PC-9 (cell line): ENCODE measurements around the gene NINL. TPM values are rescaled to one million over a fixed set of nuclear protein-coding genes. Genes with fewer than 3 reads are reported as not detected.

Source experiments
- BruUV-seq: library from RNA; stranded (reverse); fragments of 400-500 nt; replicated peaks from 2 replicates; lab custom pipeline; 2021; lab: Mats Ljungman, UMichigan
- CTCF ChIA-PET: fragments of 300-600 bp; sonication (Branson Sonifier 250); formaldehyde crosslinking; loops from one replicate; lab custom pipeline; 2022; ENCODE audit warnings: antibody characterized with exemption; lab: Charles Lee
- POLR2A ChIA-PET: fragments of 300-600 bp; sonication (Branson Sonifier 250); formaldehyde crosslinking; loops from one replicate; lab custom pipeline; 2022; ENCODE audit warnings: antibody characterized with exemption; ENCODE audit not compliant: unreplicated experiment; lab: Charles Lee
- DNase-seq, 2 experiments: peaks; one replicate each; pipeline versions ENCODE4 v3.0.0 to v3.0.0-alpha.2; 2015 to 2022; ENCODE audit warnings: mixed read lengths in 1 of 2
- H2AFZ ChIP-seq: fragments of 200-600 bp; sonication (generic); 2 replicates; pipeline ENCODE4 v1.8.1; 2017; ENCODE audit warnings: antibody characterized with exemption
- H3F3A ChIP-seq: fragments of 200-600 bp; sonication (generic); 2 replicates; pipeline ENCODE4 v1.8.1; 2017; ENCODE audit warnings: antibody characterized with exemption, mild to moderate bottlenecking, low read depth; ENCODE audit not compliant: insufficient read depth
- H3K27ac ChIP-seq: fragments of 200-600 bp; sonication (generic); 2 replicates; pipeline ENCODE4 v1.6.1; 2016; ENCODE audit warnings: mixed run types
- H3K27me3 ChIP-seq: fragments of 200-600 bp; sonication (generic); 2 replicates; pipeline ENCODE4 v1.6.1; 2016; ENCODE audit warnings: low read depth, mixed run types; ENCODE audit not compliant: insufficient read depth
- H3K36me3 ChIP-seq: fragments of 200-600 bp; sonication (generic); 2 replicates; pipeline ENCODE4 v1.6.1; 2016; ENCODE audit warnings: low read depth, mixed run types
- H3K4me1 ChIP-seq: fragments of 200-600 bp; sonication (generic); replicated peaks from 2 replicates; pipeline ENCODE4 v1.6.1; 2016; ENCODE audit warnings: mixed run types; ENCODE audit not compliant: insufficient read depth
- H3K4me2 ChIP-seq: fragments of 200-600 bp; sonication (generic); 2 replicates; pipeline ENCODE4 v1.6.1; 2017; ENCODE audit warnings: mixed run types
- H3K4me3 ChIP-seq: fragments of 200-600 bp; sonication (generic); 2 replicates; pipeline ENCODE4 v1.6.1; 2016; ENCODE audit warnings: mixed run types
- H3K79me2 ChIP-seq: fragments of 200-600 bp; sonication (generic); 2 replicates; pipeline ENCODE4 v1.6.1; 2017; ENCODE audit warnings: low read depth, mixed run types
- H3K9me2 ChIP-seq: fragments of 200-600 bp; sonication (generic); 2 replicates; pipeline ENCODE4 v1.8.1; 2017; ENCODE audit warnings: mild to moderate bottlenecking; ENCODE audit not compliant: insufficient read depth
- H3K9me3 ChIP-seq: fragments of 200-600 bp; sonication (generic); 2 replicates; pipeline ENCODE4 v1.8.1; 2016; ENCODE audit warnings: low read depth; ENCODE audit not compliant: insufficient read depth
- H4K20me1 ChIP-seq: fragments of 200-600 bp; sonication (generic); 2 replicates; pipeline ENCODE4 v1.8.1; 2017; ENCODE audit not compliant: insufficient read depth
- CTCF ChIP-seq: fragments of 200-600 bp; sonication (generic); conservative IDR thresholded peaks from 2 replicates; pipeline ENCODE4 v1.6.1; 2017; ENCODE audit warnings: mixed run types, antibody characterized with exemption, mild to moderate bottlenecking, moderate library complexity
- EZH2 ChIP-seq: fragments of 200-600 bp; sonication (generic); IDR thresholded peaks from 2 replicates; pipeline ENCODE4 v1.8.0; 2017; ENCODE audit warnings: antibody characterized with exemption, low read depth
- intact Hi-C: fragments of 100-400 bp; cut with micrococcal nuclease; formaldehyde crosslinking; loops from one replicate; pipeline ENCODE4 v1.10.0; 2022; ENCODE audit not compliant: unreplicated experiment
- total RNA-seq: library from RNA; stranded (reverse); gene quantifications from 2 replicates; pipeline ENCODE4 v1.2.3, GENCODE V29; 2021

The NINL gene
- total RNA-seq, 1 experiment from 2014 or later: 19.6 TPM

DNA sequence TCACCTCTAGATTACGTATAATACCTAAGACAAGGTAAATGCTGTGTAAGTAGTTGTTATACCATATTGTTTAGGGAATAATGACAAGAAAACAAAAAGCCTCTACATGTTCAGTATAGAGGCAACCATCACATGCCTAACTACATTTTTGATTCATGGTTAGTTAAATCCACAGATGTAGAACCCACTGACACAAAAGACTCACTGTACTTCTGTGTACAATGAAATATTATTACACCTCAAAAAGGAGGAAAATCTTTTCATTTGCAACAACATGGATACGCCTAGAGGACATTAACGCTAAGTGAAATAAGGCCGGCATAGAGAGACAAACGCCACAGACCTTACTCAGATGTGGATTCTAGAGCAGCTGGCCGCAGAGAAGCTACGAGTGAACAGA is 50.5 kb downstream of the NINL start:
- CTCF ChIA-PET: no interaction called here
- Histone ChIP-seq H3K9me2 (no peaks in the 10 kb centered on the region), H4K20me1 (no peaks in the 10 kb centered on the region), H3K36me3 (no peaks in the 10 kb centered on the region), H2AFZ (no peak overlapping the region), H3K79me2 (no peaks in the 10 kb centered on the region), H3K4me2 (no peak overlapping the region), H3K4me3 (no peak overlapping the region), H3K27ac (no peak overlapping the region), H3K4me1 (0 out of 2 replicates have a peak, but pooled peaks cover 5% of the 10 kb centered on the region), H3K9me3 (no peaks in the 10 kb centered on the region), H3K27me3 (no peaks in the 10 kb centered on the region), H3F3A (no peaks in the 10 kb centered on the region)
- intact Hi-C loops: no loop called here
- no peak for TF ChIP-seq EZH2
- TF ChIP-seq CTCF: no peak
- no TSS peak for BruUV-seq
- POLR2A ChIA-PET: no interaction called here
- DNase-seq: no peak

DNA sequence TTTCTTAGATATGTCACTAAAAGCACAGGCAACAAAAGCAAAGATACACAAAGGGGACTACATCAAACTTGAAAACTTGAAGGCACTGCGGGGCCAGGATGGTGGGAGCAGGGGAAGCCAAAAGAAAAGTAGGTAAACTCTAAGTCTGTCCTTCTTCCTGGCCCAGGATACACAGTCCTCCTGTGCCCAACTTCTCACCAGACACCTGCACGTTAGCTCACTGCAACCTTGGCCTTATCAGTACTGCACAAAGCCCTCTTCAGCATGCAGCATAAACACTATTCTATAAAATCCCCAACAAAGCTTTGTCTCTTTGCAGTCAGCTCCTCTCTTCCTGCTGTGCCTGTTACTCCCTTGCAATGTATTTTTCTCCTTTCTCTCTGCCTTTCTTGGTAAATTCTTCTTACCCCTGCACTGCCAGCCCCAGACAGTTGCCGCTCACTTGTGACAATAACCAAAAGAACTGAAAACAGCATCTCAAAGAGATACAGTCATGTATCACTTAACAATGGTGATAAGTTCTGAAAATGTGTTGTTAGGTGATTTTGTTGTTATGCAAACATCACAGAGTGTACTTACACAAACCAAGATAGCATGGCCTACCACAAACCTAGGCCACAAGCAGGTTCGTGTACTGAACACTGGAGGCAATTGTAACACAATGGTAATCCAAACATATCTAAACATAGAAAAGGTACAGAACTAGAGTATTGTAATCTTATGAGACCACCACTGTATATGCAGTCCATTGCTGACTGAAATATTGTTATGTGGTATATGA is 51.2 kb downstream of the NINL start:
- TF ChIP-seq EZH2 (no peak), CTCF (no peak)
- no peaks in the 10 kb centered on the region for H3K79me2 ChIP-seq
- H4K20me1 ChIP-seq: no peaks in the 10 kb centered on the region
- POLR2A ChIA-PET: no interaction called here
- H3K27me3 ChIP-seq: no peaks in the 10 kb centered on the region
- 0 out of 2 replicates have a peak, but pooled peaks cover 5% of the 10 kb centered on the region for H3K4me1 ChIP-seq
- no peaks in the 10 kb centered on the region for H3F3A ChIP-seq
- intact Hi-C loops: no loop called here
- CTCF ChIA-PET: no interaction called here
- DNase-seq: no peak
- H3K9me2 ChIP-seq: no peaks in the 10 kb centered on the region
- no TSS peak for BruUV-seq
- H2AFZ ChIP-seq: no peak overlapping the region
- H3K4me2 ChIP-seq: no peak overlapping the region
- H3K36me3 ChIP-seq: no peaks in the 10 kb centered on the region
- no peak overlapping the region for H3K27ac ChIP-seq
- H3K4me3 ChIP-seq: no peak overlapping the region
- no peaks in the 10 kb centered on the region for H3K9me3 ChIP-seq

DNA sequence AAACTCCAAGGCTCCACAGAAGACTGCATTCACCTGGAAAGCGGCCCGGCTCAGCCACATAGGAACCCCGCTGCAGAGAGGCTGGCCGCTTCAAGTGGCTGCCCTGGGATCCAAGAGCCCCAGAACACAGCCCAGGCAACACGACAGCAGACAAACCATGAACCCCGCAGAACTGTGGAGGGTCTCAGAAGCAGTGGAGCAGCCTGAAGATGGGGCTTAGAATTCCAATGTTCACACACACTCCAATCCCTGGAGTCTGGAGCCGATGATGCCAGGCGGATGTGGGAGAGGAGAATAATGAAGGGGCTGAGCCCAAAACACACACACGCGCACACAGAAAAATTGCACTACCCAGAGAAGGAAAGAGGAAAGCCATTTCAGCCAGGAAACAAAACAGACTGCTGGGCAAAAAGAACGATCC is 52.4 kb downstream of the NINL start:
- POLR2A ChIA-PET: no interaction called here
- DNase-seq: no peak
- intact Hi-C loops: no loop called here
- CTCF ChIA-PET: no interaction called here
- H3K4me3 ChIP-seq: no peak overlapping the region
- H3K4me1 ChIP-seq: 0 out of 2 replicates have a peak, but pooled peaks cover 5% of the 10 kb centered on the region
- H3K4me2 ChIP-seq: no peak overlapping the region; the same call in 1 of the 2 replicates
- no peaks in the 10 kb centered on the region for H3F3A ChIP-seq
- no peaks in the 10 kb centered on the region for H3K27me3 ChIP-seq
- H3K9me3 ChIP-seq: no peaks in the 10 kb centered on the region
- H3K27ac ChIP-seq: no peak overlapping the region
- TF ChIP-seq EZH2: no peak
- no peak for TF ChIP-seq CTCF
- H2AFZ ChIP-seq: no peak overlapping the region
- BruUV-seq: no TSS peak
- no peaks in the 10 kb centered on the region for H4K20me1 ChIP-seq
- H3K36me3 ChIP-seq: 0 out of 2 replicates have a peak, but pooled peaks cover 3% of the 10 kb centered on the region
- no peaks in the 10 kb centered on the region for H3K79me2 ChIP-seq
- no peaks in the 10 kb centered on the region for H3K9me2 ChIP-seq
